Endothelial cell (in vitro differentiated cells): Measurements from ENCODE around the gene ZC3H10. TPM values are rescaled to one million over a fixed set of nuclear protein-coding genes. Genes with fewer than 3 reads are reported as not detected.

Source experiments
- DNase-seq: peaks from one replicate; pipeline ENCODE4 v3.0.0; 2021; ENCODE audit warnings: low spot score
- H3K27ac Mint-ChIP-seq: one replicate; pipeline ENCODE4 v1.8.0; 2021; ENCODE audit warnings: mixed read lengths, inconsistent platforms; ENCODE audit not compliant: unreplicated experiment
- H3K27me3 Mint-ChIP-seq: one replicate; pipeline ENCODE4 v1.8.0; 2021; ENCODE audit warnings: mild to moderate bottlenecking, moderate library complexity, mixed read lengths, inconsistent platforms; ENCODE audit not compliant: unreplicated experiment
- H3K36me3 Mint-ChIP-seq: one replicate; pipeline ENCODE4 v1.8.0; 2021; ENCODE audit warnings: mild to moderate bottlenecking, low read depth, mixed read lengths, inconsistent platforms; ENCODE audit not compliant: unreplicated experiment
- H3K4me1 Mint-ChIP-seq: one replicate; pipeline ENCODE4 v1.8.0; 2021; ENCODE audit warnings: mild to moderate bottlenecking, mixed read lengths, inconsistent platforms; ENCODE audit not compliant: unreplicated experiment
- H3K4me3 Mint-ChIP-seq: one replicate; pipeline ENCODE4 v1.8.0; 2021; ENCODE audit warnings: mild to moderate bottlenecking, mixed read lengths, inconsistent platforms; ENCODE audit not compliant: unreplicated experiment
- H3K9me3 Mint-ChIP-seq: one replicate; pipeline ENCODE4 v1.8.0; 2021; ENCODE audit warnings: mixed read lengths, inconsistent platforms; ENCODE audit not compliant: unreplicated experiment
- CTCF ChIP-seq: fragments of 200-600 bp; sonication (generic); IDR thresholded peaks from one replicate; pipeline ENCODE4 v1.5.0; 2021; ENCODE audit warnings: antibody characterized with exemption; ENCODE audit not compliant: unreplicated experiment
- total RNA-seq: library from RNA; stranded (reverse); fragmentation: NEBNext Ultra II Directional; extraction: Animal tissue kit (Norgen Biotek cat#: 25700); gene quantifications from one replicate; pipeline ENCODE4 v1.2.1, GENCODE V29; 2021; ENCODE audit not compliant: unreplicated experiment

ZC3H10 gene
- total RNA-seq, 1 donor from 2014 or later: 10.4 TPM

GRCh38 chr12:56165369-56165768 lies 47.3 kb downstream of the ZC3H10 start:
- peaks cover 64% of the 10 kb centered on the region for H3K36me3 Mint-ChIP-seq
- no peaks in the 10 kb centered on the region for H3K9me3 Mint-ChIP-seq
- peaks cover 36% of the 10 kb centered on the region for H3K27me3 Mint-ChIP-seq
- peak overlapping the region; percentile 68 for H3K4me3 Mint-ChIP-seq
- H3K4me1 Mint-ChIP-seq: peaks cover 34% of the 10 kb centered on the region
- DNase-seq: no peak
- TF ChIP-seq CTCF: no peak
- H3K27ac Mint-ChIP-seq: peak overlapping the region; percentile 44

GRCh38 chr12:56169229-56169759 lies 51.2 kb downstream of the ZC3H10 start:
- Mint-ChIP-seq H3K4me3 (peak overlapping the region; percentile 52), H3K36me3 (peaks cover 63% of the 10 kb centered on the region), H3K4me1 (peaks cover 22% of the 10 kb centered on the region), H3K27me3 (peaks cover 24% of the 10 kb centered on the region), H3K9me3 (no peaks in the 10 kb centered on the region), H3K27ac (peak overlapping the region; percentile 79)
- no peak for TF ChIP-seq CTCF
- DNase-seq: no peak

- no peak overlapping the region for H3K27ac Mint-ChIP-seq
- no peaks in the 10 kb centered on the region for H3K9me3 Mint-ChIP-seq
- peaks cover 16% of the 10 kb centered on the region for H3K4me1 Mint-ChIP-seq
- no peak for TF ChIP-seq CTCF
- H3K27me3 Mint-ChIP-seq: peaks cover 12% of the 10 kb centered on the region
- H3K36me3 Mint-ChIP-seq: peaks cover 64% of the 10 kb centered on the region
- DNase-seq: no peak
- H3K4me3 Mint-ChIP-seq: no peak overlapping the region
These were observed 54.8 kb downstream of the ZC3H10 start for GRCh38 chr12:56172839-56173238.

Other genes with a start within 250 kb of the ZC3H10 start
- gene PYM1, start 190.4 kb upstream of the ZC3H10 start, total RNA-seq: 58.6 TPM
- 70.1 TPM for gene DGKA, start 187.1 kb upstream of the ZC3H10 start, total RNA-seq
- 136 TPM for gene PMEL, start 152.2 kb upstream of the ZC3H10 start, total RNA-seq
- 43.0 TPM for gene CDK2, start 151.4 kb upstream of the ZC3H10 start, total RNA-seq
- gene RAB5B, start 144.2 kb upstream of the ZC3H10 start, total RNA-seq: 130 TPM
- gene SUOX, start 121.0 kb upstream of the ZC3H10 start, total RNA-seq: 31.6 TPM
- gene IKZF4, start 97.2 kb upstream of the ZC3H10 start, total RNA-seq: 3.0 TPM
- 45.8 TPM for gene RPS26, start 76.3 kb upstream of the ZC3H10 start, total RNA-seq
- 4.2 TPM for gene ERBB3, start 38.1 kb upstream of the ZC3H10 start, total RNA-seq
- gene PA2G4, start 13.7 kb upstream of the ZC3H10 start, total RNA-seq: 84.3 TPM
- gene RPL41, start 1.6 kb upstream of the ZC3H10 start, total RNA-seq: 3,242 TPM
- gene ESYT1, start 10.0 kb downstream of the ZC3H10 start, total RNA-seq: 302 TPM
- 170 TPM for gene MYL6B, start 34.3 kb downstream of the ZC3H10 start, total RNA-seq
- 2,481 TPM for gene MYL6, start 40.1 kb downstream of the ZC3H10 start, total RNA-seq
- 105 TPM for gene SMARCC2, start 71.2 kb downstream of the ZC3H10 start, total RNA-seq
- gene RNF41, start 103.7 kb downstream of the ZC3H10 start, total RNA-seq: 55.5 TPM
- gene NABP2, start 106.1 kb downstream of the ZC3H10 start, total RNA-seq: 19.8 TPM
- not detected for gene SLC39A5, start 111.8 kb downstream of the ZC3H10 start, total RNA-seq
- gene ANKRD52, start 140.1 kb downstream of the ZC3H10 start, total RNA-seq: 48.5 TPM
- 20.3 TPM for gene COQ10A, start 148.7 kb downstream of the ZC3H10 start, total RNA-seq
- 187 TPM for gene CS, start 182.1 kb downstream of the ZC3H10 start, total RNA-seq
- 203 TPM for gene CNPY2, start 197.7 kb downstream of the ZC3H10 start, total RNA-seq
- 55.7 TPM for gene PAN2, start 215.7 kb downstream of the ZC3H10 start, total RNA-seq
- 0.80 TPM for gene IL23A, start 220.6 kb downstream of the ZC3H10 start, total RNA-seq
- 97.3 TPM for gene STAT2, start 241.8 kb downstream of the ZC3H10 start, total RNA-seq
- gene APOF, start 244.6 kb downstream of the ZC3H10 start, total RNA-seq: not detected